DMS 273 (cell line): ENCODE results near the gene STK39.
"Not testable (repeated sequence)": the region's sequence is repeated elsewhere in the genome, so short reads cannot be mapped to it uniquely, and the experiment has no call there.

Experiments
- DNase-seq: peaks from one replicate; lab custom pipeline; 2025; ENCODE audit not compliant: unreplicated experiment; lab: John Stamatoyannopoulos, UW

The STK39 gene

DNA sequence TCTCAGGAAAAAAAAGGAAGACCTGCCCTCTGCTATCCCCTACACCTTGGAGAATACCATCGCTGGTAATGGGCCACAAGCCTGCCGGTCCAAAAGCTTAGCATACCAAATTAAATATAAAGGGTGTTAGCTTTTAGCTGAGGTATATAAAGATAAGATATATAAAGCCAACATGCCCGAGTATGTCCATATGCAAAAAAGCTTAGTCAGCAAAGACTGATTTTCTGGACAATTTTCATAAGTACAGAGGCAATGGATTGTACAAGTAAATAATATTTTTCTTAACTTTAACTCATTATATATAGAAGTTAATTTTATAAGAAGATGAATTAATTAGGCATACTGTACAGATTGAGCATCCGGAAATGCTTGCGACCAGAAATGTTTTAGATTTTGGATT, 106.5 kb downstream of the STK39 start:
- no peak for DNase-seq

- DNase-seq: no peak
These were observed 107.5 kb downstream of the STK39 start for GRCh38 chr2:168139852-168140251.

GRCh38 chr2:168138901-168139300, 108.5 kb downstream of the STK39 start:
- DNase-seq: no peak

- no peak for DNase-seq
These were observed 109.0 kb downstream of the STK39 start for GRCh38 chr2:168138374-168138773.

- no peak for DNase-seq
These were observed 109.8 kb downstream of the STK39 start for GRCh38 chr2:168137510-168138180.

GRCh38 chr2:168136392-168136977, 110.9 kb downstream of the STK39 start:
- peak; percentile 55 for DNase-seq

DNA sequence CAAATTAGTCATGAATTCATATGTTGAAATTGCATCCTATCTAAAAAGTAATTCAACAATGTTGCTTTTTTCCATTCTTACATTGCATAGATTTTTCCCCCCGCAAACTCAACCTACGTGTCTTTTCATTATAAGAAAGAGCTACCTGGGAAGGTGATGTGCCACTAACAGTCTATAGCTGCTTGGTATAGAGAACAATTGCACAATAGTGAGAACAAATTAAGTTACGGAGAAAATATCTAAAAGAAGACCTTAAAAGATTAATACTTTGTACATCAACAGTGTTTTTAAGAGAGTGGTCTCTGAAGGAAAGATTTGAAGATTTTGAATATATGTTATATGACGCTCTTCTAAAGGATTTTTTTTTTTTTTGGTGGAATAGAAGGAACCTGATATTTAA, 111.8 kb downstream of the STK39 start:
- DNase-seq: no peak

DNA sequence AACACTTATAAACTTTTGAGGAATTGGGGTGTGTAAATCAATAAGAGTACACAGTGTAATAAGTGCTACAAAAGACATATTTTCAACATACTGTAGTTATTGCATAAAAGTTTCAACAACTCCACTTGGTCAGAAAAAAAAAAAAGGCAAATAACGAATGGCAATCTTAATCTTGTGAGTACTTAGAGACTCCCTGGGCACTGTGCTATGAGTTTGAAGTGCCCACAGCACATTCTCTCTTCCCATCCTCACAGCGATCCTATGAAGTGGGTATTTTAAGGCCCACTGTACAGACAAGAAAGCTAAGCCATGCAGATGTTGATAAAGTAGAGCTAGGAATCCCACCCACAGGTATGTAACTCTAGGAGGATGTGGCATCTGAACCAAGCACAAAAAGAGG, 112.3 kb downstream of the STK39 start:
- no peak for DNase-seq

- DNase-seq: no peak
These were observed 112.9 kb downstream of the STK39 start for GRCh38 chr2:168134485-168134884.

DNA sequence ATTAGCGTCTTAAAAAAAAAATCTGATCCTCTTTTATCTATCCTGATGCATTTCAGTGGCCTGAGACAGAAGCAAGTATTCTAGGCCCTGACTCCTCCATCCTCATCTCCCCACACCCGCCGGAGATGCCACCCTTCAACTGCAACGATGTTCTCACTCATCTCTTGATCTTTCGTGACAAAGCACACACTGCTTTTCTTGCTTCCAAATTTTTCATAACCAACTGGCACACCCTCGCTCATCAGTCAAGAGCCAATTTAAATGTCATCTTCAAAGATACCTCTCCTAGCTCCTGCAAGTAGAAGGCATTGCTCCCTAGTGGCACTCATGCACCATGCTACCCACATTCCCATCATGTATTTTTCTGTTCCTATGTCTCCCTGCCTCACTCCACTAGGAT, 115.0 kb downstream of the STK39 start:
- no peak for DNase-seq

DNA sequence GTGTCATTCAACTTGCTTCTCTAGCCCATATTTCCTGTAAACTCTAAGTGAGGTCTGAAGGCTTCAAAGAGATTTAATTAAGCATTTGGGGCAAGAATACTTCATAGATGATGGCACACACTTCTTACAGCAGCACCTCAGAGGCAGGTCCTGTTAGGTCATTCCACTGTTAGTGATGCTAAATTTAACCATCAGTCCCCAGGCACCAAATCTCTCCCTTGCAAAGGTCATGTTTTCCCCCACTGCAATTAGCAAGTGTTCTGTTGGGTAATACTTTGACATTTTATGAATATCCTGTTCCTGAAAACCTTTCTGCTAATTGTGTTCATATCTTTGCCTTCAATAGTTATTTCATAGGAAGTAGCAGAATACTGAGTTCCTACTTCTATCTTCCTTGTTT, 117.0 kb downstream of the STK39 start:
- DNase-seq: no peak

DNA sequence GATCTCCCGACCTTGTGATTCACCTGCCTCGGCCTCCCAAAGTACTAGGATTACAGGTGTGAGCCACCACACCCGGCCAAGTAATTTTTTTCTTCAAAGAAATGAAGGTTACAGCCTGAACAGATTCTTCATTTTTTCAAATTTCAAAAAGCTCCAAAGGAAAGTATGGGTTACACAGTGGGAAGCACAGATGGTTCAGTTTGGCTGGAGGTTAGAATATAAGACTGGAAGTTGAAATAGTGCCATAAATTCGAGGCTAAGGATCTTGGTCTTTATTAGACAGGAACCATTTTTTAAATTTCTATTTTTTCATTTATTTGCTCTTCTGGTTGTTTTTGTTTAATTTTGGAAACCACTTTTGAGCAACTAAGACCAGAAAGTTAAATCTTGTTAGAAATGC, 120.0 kb downstream of the STK39 start:
- DNase-seq: no peak

GRCh38 chr2:168122210-168122609, 125.2 kb downstream of the STK39 start:
- not testable (repeated sequence) for DNase-seq

DNA sequence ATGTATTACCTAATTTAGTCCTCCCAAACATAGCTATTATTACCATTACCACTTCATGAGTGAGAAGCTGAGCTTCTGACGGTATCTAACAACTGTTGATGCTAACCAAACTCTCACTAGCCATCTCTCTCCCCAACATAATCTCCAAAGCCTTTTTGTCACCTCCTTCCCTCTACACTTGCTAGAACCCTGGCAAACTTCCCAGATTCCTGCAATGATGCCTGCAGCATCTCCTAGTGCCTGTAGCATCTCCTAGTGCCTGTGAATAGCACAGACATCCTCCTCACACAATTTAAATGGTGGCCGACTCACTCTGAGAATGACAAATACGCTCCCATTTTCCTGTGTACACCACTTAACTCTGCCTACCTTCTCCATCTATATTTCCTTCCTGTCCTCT, 126.7 kb downstream of the STK39 start:
- DNase-seq: peak; percentile 38

DNA sequence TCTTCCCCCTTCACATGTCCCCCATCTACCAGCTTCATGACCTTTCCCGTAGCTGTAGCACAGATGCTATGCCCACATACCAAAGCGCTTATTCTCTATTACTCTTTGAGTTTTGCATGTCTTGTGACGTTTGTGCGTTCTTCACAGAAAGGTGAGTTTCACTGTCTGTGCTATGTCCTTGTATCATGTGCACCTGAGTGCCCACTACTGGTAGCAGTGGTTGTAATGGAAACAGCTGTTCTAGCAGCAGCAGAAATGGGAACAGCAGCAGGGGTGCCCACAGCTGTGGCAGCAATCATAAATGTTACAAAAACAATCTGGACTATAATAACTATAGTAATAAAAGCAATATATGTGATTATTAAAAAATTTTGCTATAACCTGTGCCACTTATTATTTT, 127.1 kb downstream of the STK39 start:
- DNase-seq: peak; percentile 14

DNA sequence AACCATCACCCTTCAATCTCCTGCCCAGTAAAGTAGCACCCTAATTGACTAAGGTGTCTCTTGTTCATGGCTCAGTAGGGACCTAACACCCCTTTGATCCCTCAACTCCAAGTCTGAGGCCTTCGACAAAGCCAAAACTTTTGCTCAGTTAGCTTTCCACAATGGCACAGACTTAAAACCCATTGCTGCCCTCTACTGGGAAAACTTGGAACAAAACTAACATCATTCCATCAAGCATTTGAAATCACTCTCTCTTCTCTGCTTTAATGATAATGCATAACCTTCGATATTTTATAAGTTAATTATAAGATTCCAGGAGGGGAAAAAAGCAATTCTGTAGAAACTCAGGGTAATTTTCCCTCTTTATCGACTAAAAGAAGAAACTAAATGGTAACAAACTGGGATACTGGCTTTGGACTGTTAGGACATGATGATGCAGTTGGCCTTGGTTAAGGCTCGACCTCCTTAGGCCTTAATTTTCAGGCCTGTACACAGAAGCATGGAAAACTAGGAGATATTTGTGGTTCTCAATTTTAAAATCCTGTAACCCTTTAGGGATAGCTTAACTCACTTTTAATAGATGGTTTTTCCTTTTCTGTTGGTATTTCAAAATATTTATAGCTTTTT, 127.8 kb downstream of the STK39 start:
- peak; percentile 82 for DNase-seq

- DNase-seq: peak; percentile 88
These were observed 128.5 kb downstream of the STK39 start for GRCh38 chr2:168118733-168119514.

DNA sequence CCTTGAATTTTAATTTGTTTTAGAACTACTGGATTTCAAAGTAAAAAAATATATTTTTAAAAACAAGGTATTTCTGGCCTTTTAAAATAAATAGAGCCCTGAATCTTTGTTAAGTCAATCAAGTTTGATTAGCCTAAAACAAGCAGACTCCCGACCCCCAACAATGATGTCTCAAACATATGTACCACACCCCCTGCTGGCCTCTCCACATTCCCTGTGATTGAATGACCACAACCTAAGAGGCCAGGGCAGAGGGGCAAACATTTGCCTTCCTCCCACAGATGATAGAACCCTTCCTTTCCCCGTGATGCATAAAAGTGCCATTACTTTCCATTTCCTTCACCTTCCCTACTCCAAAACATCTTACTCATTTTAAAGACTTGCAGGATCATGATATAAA, 130.9 kb downstream of the STK39 start:
- no peak for DNase-seq

DNA sequence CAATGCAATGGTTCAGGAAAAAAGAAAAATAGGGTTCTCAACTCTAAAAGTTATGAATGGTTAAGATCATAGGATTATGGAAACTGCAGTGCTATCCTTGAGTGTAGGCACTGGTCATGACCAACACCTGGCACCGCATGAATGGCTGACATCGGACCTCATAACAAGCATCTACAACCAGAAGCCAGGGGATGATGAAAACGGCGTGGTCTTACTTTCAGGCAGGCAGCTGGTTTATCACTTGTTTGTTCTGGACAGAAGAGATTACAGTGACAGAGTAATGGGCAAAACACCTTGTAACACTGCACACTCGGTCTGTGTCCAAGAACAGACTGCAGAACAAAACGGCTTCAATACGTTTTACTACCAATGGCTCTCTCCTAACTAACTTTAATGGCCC, 132.8 kb downstream of the STK39 start:
- no peak for DNase-seq

GRCh38 chr2:168114040-168114439, 133.4 kb downstream of the STK39 start:
- no peak for DNase-seq

DNA sequence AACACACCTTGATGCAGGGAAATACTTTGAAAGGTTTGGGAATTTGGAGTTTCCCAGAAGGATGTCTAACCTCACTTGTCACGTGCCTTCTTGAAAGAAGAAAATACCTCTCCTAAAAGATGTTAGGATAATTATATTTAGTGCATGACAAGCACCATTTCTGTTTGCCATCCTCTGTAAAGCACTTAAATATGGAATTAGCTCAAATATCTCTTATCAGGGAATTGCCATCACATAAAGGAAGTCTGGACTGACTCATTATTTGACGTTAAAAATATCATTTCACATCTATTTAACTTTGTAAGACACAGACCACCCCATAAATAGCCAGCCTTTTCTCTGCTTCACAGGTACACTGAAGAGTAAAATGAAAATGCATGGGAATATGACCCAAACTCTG, 140.1 kb downstream of the STK39 start:
- no peak for DNase-seq

DNA sequence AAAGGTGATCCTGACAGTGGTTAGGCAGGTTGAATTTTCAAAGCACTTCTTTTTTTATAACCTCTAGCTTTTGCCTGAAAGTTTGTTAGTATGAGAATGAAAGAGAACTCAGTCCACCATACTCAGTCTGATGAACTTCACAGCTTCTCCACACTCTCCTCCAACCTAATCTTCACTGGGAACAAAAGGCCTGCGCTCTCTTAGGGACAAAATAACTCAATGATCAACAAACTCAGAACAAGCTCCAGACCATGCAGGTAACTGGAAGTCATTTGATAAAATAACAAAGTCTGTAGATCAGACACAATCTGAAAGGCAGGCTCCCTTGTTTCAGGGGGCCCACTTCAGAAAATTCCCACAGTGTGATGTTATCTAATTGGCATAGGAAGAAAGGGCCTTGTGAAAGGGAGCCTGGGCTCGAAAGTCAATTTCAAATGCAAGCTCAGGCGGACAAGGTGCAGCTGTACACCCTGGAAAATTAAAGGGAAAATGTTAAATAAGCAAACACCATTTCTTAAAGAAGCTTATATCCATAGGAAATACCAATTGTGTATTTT, 142.2 kb downstream of the STK39 start:
- no peak for DNase-seq
